Activated T-helper 1 cell treated with anti-CD3 and anti-CD28 coated beads, Interleukin-12 subunit alpha, Interleukin-12 subunit beta, Interleukin-2, Interleukin-4 antibody, amounts not matched to agents 30 ng/mL and 10 ng/mL and 1 ng/mL, durations not matched to agents 14 hours and 24 hours and 36 hours (primary cell): ENCODE data around the gene EPB42. TPM values are rescaled to one million over a fixed set of nuclear protein-coding genes. Genes with fewer than 3 reads are reported as not detected.

Experiments used
- DNase-seq: peaks from one replicate; pipeline ENCODE4 v3.0.0; 2021; ENCODE audit warnings: low spot score
- H3K27ac Mint-ChIP-seq: one replicate; pipeline ENCODE4 v1.8.0; 2021; ENCODE audit warnings: mild to moderate bottlenecking, mixed read lengths
- H3K27me3 Mint-ChIP-seq: one replicate; pipeline ENCODE4 v1.8.0; 2022; ENCODE audit warnings: mild to moderate bottlenecking, moderate library complexity, mixed read lengths; ENCODE audit not compliant: insufficient read depth
- H3K36me3 Mint-ChIP-seq: one replicate; pipeline ENCODE4 v1.8.0; 2021; ENCODE audit warnings: low read depth, mixed read lengths
- H3K4me1 Mint-ChIP-seq: one replicate; pipeline ENCODE4 v1.8.0; 2021; ENCODE audit warnings: low read depth, mixed read lengths
- H3K4me3 Mint-ChIP-seq: one replicate; pipeline ENCODE4 v1.8.0; 2021; ENCODE audit warnings: mild to moderate bottlenecking, moderate library complexity, mixed read lengths
- H3K9me3 Mint-ChIP-seq: one replicate; pipeline ENCODE4 v1.8.0; 2021; ENCODE audit warnings: mixed read lengths
- intact Hi-C: fragments of 100-400 bp; cut with micrococcal nuclease; formaldehyde crosslinking; loops from one replicate; pipeline ENCODE4 v1.15.1; 2024
- total RNA-seq: library from RNA; stranded (reverse); gene quantifications from 2 replicates; pipeline ENCODE4 v1.2.3, GENCODE V29; 2022

The EPB42 gene
- not detected in 2 replicates for total RNA-seq

DNA sequence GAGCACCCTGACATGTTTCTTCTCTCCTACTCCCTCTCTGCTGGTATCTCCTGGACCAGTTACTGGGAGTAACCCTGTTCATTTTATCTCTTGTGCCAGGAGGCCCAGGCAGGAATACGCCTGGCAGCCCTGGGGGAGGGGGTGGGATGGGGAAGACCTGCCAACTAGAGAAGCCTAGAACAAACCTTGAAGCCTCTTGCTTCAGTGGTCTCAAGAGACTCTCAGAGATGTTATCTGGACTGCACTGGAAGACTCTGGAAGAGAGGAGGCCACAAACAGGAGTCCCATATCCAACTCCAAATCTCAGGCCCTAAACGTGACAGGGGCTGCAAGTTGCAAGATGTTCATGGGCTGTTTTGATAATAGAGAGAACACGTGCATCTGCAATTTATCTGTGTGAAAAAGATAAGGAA, at the start of gene EPB42:
TSS of gene EPB42 (minus strand) at position 28 of the 413 bp plus-strand sequence. CDS start 193 bp downstream, outside the sequence.
- peaks cover 7% of the 10 kb centered on the region for H3K4me1 Mint-ChIP-seq
- DNase-seq = no peak
- intact Hi-C loops = no loop called here
- no peaks in the 10 kb centered on the region for H3K36me3 Mint-ChIP-seq
- H3K4me3 Mint-ChIP-seq = no peak within 1 kb of the TSS
- peaks cover 11% of the 10 kb centered on the region for H3K27me3 Mint-ChIP-seq
- peak within 1 kb of the TSS; percentile 68 for H3K27ac Mint-ChIP-seq
- H3K9me3 Mint-ChIP-seq = peaks cover 5% of the 10 kb centered on the region

GRCh38 chr15:43270113-43270665, 49.4 kb upstream of the EPB42 start:
- H3K36me3 Mint-ChIP-seq = no peaks in the 10 kb centered on the region
- peaks cover 4% of the 10 kb centered on the region for H3K4me1 Mint-ChIP-seq
- H3K27ac Mint-ChIP-seq = no peak overlapping the region
- intact Hi-C loops = no loop called here
- H3K4me3 Mint-ChIP-seq = no peak overlapping the region
- DNase-seq = no peak
- H3K27me3 Mint-ChIP-seq = peaks cover 17% of the 10 kb centered on the region
- peaks cover 4% of the 10 kb centered on the region for H3K9me3 Mint-ChIP-seq

- peaks cover 4% of the 10 kb centered on the region for H3K4me1 Mint-ChIP-seq
- intact Hi-C loops = loop anchor here (1.0 kb wide), 1 partner anchor 43 kb away; no protein-coding TSS in a partner anchor
- H3K36me3 Mint-ChIP-seq = no peaks in the 10 kb centered on the region
Observed at GRCh38 chr15:43268111-43269105, 47.6 kb upstream of the EPB42 start.

GRCh38 chr15:43267439-43267838, 46.6 kb upstream of the EPB42 start:
- Mint-ChIP-seq H3K4me3 (no peak overlapping the region), H3K27ac (no peak overlapping the region), H3K4me1 (peaks cover 4% of the 10 kb centered on the region), H3K9me3 (peaks cover 4% of the 10 kb centered on the region), H3K36me3 (no peaks in the 10 kb centered on the region), H3K27me3 (peaks cover 32% of the 10 kb centered on the region)
- DNase-seq = no peak
- intact Hi-C loops = no loop called here

More at GRCh38 chr15:43268111-43269105, 47.6 kb upstream of the EPB42 start:
- Mint-ChIP-seq H3K27me3 (peaks cover 23% of the 10 kb centered on the region), H3K27ac (no peak overlapping the region), H3K9me3 (peaks cover 4% of the 10 kb centered on the region), H3K4me3 (no peak overlapping the region)
- DNase-seq = no peak

DNA sequence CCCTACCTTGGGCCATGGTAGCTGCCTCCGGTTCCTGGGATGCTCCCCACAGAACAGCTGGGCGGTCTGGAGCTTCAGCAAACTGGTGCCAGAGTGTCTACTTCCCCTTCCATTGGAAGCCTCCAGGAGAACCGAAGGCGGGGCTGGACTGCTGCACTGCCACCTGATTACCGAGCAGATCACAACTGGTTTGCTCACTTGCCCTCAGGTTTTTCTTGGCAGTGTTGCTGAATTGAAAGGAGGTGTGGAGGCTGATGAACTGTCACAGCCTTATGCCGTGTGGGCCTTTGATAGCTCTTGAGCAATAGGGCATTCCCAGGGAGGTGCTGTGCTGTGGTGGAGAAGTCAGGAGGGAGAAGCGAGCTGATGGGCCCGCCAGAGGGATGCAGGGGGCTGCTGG, 46.0 kb upstream of the EPB42 start, which contains the start of gene TGM5:
TSS of gene TGM5 (minus strand) at position 95 of the 400 bp plus-strand sequence. CDS start at position 16, 79 bp downstream.
- H3K36me3 Mint-ChIP-seq = no peaks in the 10 kb centered on the region
- no peaks in the 10 kb centered on the region for H3K9me3 Mint-ChIP-seq
- H3K27me3 Mint-ChIP-seq = peaks cover 28% of the 10 kb centered on the region
- intact Hi-C loops = no loop called here
- DNase-seq = no peak
- H3K27ac Mint-ChIP-seq = no peak within 1 kb of the TSS
- H3K4me1 Mint-ChIP-seq = peaks cover 4% of the 10 kb centered on the region
- H3K4me3 Mint-ChIP-seq = no peak within 1 kb of the TSS

DNA sequence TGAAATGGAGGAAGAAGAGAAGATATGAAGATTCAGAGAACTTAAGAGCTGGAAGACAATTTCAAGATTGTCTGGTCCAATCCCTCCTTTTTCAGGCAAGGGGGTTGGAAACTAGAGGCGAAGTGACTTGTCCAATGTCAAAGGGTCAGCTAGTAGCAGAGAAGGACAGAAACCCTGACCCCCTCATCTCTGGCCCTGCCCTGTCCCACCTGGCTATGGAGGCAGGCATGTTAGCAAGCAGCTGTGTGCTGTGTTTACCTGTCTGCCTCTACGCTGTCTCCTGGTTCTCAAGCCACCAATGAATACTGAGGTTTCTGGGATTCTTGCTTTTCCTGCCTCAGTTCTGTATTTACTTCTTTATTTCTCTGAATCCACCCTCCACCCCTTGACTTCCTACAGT, 45.6 kb upstream of the EPB42 start:
- no peaks in the 10 kb centered on the region for H3K36me3 Mint-ChIP-seq
- H3K9me3 Mint-ChIP-seq = no peaks in the 10 kb centered on the region
- H3K4me1 Mint-ChIP-seq = peaks cover 4% of the 10 kb centered on the region
- no peak for DNase-seq
- no peak overlapping the region for H3K27ac Mint-ChIP-seq
- H3K27me3 Mint-ChIP-seq = peaks cover 28% of the 10 kb centered on the region
- no peak overlapping the region for H3K4me3 Mint-ChIP-seq
- intact Hi-C loops = no loop called here

DNA sequence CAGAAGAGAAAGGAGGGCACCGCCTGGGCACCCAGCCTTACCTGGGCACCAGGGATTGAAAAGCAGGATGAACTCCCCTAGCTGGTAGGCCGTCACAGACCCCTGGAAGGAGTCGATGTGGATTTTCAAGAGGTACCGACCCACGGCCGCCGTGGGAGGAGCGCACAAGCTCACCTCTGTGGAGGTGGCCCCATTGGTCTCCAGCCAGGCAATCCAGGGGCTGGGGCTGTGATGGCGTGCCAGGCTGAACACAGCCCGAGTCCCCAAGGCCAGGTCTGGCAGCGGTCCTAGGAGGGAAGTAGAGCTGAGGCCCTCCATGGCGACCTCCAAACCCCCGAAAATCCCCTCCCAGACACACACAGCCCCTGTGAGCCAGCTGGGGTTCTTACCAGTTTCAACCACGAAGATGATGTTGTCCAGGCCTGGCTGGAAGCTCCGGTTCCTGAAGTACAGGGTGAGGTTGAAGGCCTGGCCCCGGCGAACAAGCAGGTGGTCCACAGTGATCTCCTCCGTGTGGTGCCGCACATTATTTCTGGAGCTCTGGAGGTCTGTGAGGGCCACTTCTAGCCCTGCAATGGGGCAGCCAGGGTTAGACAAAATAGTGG, 39.3 kb upstream of the EPB42 start:
- H3K27ac Mint-ChIP-seq = no peak overlapping the region
- no peaks in the 10 kb centered on the region for H3K4me1 Mint-ChIP-seq
- H3K27me3 Mint-ChIP-seq = peaks cover 16% of the 10 kb centered on the region
- H3K36me3 Mint-ChIP-seq = no peaks in the 10 kb centered on the region
- H3K4me3 Mint-ChIP-seq = no peak overlapping the region
- intact Hi-C loops = no loop called here
- H3K9me3 Mint-ChIP-seq = no peaks in the 10 kb centered on the region
- no peak for DNase-seq

- Mint-ChIP-seq H3K4me1 (peaks cover 8% of the 10 kb centered on the region), H3K9me3 (no peaks in the 10 kb centered on the region), H3K36me3 (no peaks in the 10 kb centered on the region), H3K27ac (no peak overlapping the region), H3K27me3 (peaks cover 11% of the 10 kb centered on the region), H3K4me3 (no peak overlapping the region)
- DNase-seq = no peak
- intact Hi-C loops = no loop called here
Observed at GRCh38 chr15:43258781-43259180, 38.0 kb upstream of the EPB42 start.

DNA sequence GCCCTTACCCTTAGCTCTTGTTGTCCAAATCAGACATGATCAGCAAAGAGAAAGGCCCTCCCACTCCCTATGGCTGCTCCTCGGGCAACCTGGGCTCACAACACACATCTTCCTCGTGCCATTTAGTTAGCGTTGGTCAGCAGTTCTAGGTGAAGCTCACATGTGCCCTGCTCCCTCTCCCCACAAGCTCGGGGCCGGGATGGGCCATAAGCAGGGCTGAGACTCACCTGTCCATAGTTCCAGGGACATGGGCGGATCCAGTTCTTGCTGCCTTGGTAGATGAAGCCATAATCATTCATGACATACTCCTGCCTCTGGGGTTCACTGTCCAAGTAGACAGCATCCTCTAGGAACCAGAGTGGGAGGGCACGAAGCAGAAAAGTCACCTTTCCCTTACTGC, 35.5 kb upstream of the EPB42 start:
- no peaks in the 10 kb centered on the region for H3K27me3 Mint-ChIP-seq
- intact Hi-C loops = no loop called here
- no peak overlapping the region for H3K4me3 Mint-ChIP-seq
- peaks cover 3% of the 10 kb centered on the region for H3K36me3 Mint-ChIP-seq
- H3K4me1 Mint-ChIP-seq = peaks cover 31% of the 10 kb centered on the region
- DNase-seq = no peak
- no peak overlapping the region for H3K27ac Mint-ChIP-seq
- H3K9me3 Mint-ChIP-seq = no peaks in the 10 kb centered on the region

- H3K9me3 Mint-ChIP-seq = no peaks in the 10 kb centered on the region
Observed at GRCh38 chr15:43255376-43255775, 34.6 kb upstream of the EPB42 start.

GRCh38 chr15:43253431-43254403, 32.9 kb upstream of the EPB42 start:
- intact Hi-C loops = no loop called here
- H3K4me3 Mint-ChIP-seq = no peak overlapping the region
- H3K27me3 Mint-ChIP-seq = no peaks in the 10 kb centered on the region
- no peak for DNase-seq
- H3K4me1 Mint-ChIP-seq = peaks cover 56% of the 10 kb centered on the region
- H3K27ac Mint-ChIP-seq = peak overlapping the region; percentile 40
- H3K9me3 Mint-ChIP-seq = no peaks in the 10 kb centered on the region
- H3K36me3 Mint-ChIP-seq = peaks cover 3% of the 10 kb centered on the region

More at GRCh38 chr15:43255376-43255775, 34.6 kb upstream of the EPB42 start:
- DNase-seq = no peak
- H3K36me3 Mint-ChIP-seq = peaks cover 3% of the 10 kb centered on the region
- no peak overlapping the region for H3K27ac Mint-ChIP-seq
- H3K4me3 Mint-ChIP-seq = no peak overlapping the region
- intact Hi-C loops = no loop called here
- peaks cover 40% of the 10 kb centered on the region for H3K4me1 Mint-ChIP-seq
- H3K27me3 Mint-ChIP-seq = no peaks in the 10 kb centered on the region

DNA sequence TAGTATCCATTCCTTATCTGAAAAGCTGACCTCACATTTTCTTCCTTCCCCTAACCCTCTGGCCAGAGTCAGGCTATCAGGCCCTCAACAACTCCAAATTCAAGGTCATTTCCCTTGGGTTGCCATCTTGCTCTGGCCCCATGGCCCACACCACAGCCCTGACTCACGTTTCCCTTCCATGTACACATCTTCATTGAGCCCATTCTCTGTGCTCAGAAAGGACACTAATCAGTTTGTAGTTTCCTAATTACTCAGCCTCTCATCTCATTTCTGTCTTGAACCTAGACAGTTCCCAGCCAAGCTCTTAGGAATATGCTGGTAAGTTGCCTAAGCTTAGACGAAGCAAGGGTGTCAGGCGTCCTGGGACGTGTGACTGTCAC, 31.0 kb upstream of the EPB42 start:
- DNase-seq = no peak
- H3K27ac Mint-ChIP-seq = peak overlapping the region; percentile 93
- intact Hi-C loops = no loop called here
- H3K9me3 Mint-ChIP-seq = no peaks in the 10 kb centered on the region
- H3K4me3 Mint-ChIP-seq = no peak overlapping the region
- peaks cover 3% of the 10 kb centered on the region for H3K36me3 Mint-ChIP-seq
- H3K27me3 Mint-ChIP-seq = no peaks in the 10 kb centered on the region
- H3K4me1 Mint-ChIP-seq = peaks cover 56% of the 10 kb centered on the region
